ENCODE measurements around the gene NEUROG1. TPM values are rescaled to one million over a fixed set of nuclear protein-coding genes. Genes with fewer than 3 reads are reported as not detected.
A peak's percentile ranks its signal among the peaks of the same experiment; 100 is the strongest.

The NEUROG1 gene
- total RNA-seq, 1 donor from 2014 or later: 7.8 TPM

DNA sequence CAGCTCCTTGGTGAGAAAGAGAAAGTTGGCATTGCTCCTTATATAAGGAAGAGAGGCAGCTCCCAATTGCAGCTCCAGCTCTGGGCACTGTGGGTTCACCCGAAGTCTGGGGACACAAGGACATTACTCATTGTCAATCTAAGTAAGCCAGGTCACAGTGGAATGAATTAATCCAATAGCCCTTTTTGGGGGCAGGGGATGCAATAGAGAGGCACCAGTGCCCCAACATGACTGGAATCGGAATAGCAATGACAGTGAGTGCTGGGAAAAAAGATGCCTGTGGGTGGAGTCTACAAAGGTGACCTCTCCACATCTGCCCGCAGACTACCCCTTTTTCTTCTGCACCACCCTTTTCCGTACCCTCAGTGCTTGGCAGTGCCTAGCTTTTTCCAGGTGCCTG is 11.1 kb upstream of the NEUROG1 start:
- no peaks in the 10 kb centered on the region for H3K9me3 Mint-ChIP-seq
- no peak overlapping the region for H3K27ac Mint-ChIP-seq (ENCODE audit: unreplicated experiment)
- peaks cover 3% of the 10 kb centered on the region for H3K36me3 Mint-ChIP-seq (ENCODE audit: low read depth)
- peaks cover 96% of the 10 kb centered on the region for H3K27me3 Mint-ChIP-seq (ENCODE audit: low read depth)
- peaks cover 21% of the 10 kb centered on the region for H3K4me1 Mint-ChIP-seq
- no peak overlapping the region for H3K4me3 Mint-ChIP-seq
- TF ChIP-seq, protein P1, sequence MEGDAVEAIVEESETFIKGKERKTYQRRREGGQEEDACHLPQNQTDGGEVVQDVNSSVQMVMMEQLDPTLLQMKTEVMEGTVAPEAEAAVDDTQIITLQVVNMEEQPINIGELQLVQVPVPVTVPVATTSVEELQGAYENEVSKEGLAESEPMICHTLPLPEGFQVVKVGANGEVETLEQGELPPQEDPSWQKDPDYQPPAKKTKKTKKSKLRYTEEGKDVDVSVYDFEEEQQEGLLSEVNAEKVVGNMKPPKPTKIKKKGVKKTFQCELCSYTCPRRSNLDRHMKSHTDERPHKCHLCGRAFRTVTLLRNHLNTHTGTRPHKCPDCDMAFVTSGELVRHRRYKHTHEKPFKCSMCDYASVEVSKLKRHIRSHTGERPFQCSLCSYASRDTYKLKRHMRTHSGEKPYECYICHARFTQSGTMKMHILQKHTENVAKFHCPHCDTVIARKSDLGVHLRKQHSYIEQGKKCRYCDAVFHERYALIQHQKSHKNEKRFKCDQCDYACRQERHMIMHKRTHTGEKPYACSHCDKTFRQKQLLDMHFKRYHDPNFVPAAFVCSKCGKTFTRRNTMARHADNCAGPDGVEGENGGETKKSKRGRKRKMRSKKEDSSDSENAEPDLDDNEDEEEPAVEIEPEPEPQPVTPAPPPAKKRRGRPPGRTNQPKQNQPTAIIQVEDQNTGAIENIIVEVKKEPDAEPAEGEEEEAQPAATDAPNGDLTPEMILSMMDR (conservative IDR thresholded peaks at IDR 0.05): no peak
- no peak for DNase-seq (ENCODE audit: low read depth, low spot score)

DNA sequence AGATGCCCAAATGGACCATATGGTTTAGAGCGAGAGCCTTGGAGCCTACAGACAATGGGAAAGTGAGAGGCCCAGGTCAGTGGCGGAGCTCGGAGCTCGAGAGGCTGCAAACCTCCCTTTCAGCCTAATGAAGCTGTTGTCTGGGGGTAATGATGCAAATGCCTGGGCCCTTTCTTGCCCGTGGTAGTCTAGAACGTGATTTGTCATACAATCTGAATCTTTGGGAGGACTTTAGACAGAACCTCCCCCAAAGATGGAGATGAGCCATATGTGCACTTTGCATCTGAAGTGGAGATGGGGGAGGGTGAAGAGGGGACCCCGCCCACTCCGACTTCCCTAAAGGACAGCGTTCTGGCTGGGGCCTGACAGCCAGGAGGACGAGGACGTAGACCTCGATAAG is 10.3 kb upstream of the NEUROG1 start:
- Mint-ChIP-seq H3K27ac (ENCODE audit: unreplicated experiment) (no peak overlapping the region), H3K36me3 (ENCODE audit: low read depth) (peaks cover 3% of the 10 kb centered on the region), H3K27me3 (ENCODE audit: low read depth) (peaks cover 99% of the 10 kb centered on the region), H3K4me1 (peaks cover 23% of the 10 kb centered on the region), H3K9me3 (no peaks in the 10 kb centered on the region), H3K4me3 (no peak overlapping the region)
- TF ChIP-seq, protein P1 (conservative IDR thresholded peaks at IDR 0.05): no peak
- no peak for DNase-seq (ENCODE audit: low read depth, low spot score)

DNA sequence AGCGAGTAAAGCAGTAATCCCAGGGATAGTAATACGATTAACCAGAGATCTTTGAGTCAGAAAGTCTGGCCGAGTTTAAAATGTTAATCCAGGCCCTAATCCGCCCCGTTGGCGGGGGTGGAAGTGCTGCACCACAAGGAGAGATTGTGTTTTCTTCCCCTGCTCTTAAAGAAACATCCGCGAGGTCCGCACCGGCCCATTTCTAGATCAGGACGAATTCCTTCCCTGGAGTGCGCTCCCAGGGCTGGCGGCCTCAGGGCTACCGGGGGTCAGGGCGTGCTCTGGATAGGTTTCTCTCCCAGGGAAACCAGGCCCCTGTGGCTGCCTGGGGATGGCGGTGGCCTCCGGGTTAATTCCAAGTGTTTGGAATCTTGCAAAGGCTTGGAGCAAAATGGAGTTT is 9.3 kb upstream of the NEUROG1 start:
- Mint-ChIP-seq H3K4me1 (peaks cover 23% of the 10 kb centered on the region), H3K4me3 (no peak overlapping the region), H3K9me3 (no peaks in the 10 kb centered on the region), H3K27ac (ENCODE audit: unreplicated experiment) (no peak overlapping the region), H3K36me3 (ENCODE audit: low read depth) (peaks cover 3% of the 10 kb centered on the region), H3K27me3 (ENCODE audit: low read depth) (peaks cover 99% of the 10 kb centered on the region)
- TF ChIP-seq, protein P1 (conservative IDR thresholded peaks at IDR 0.05): no peak
- no peak for DNase-seq (ENCODE audit: low read depth, low spot score)

DNA sequence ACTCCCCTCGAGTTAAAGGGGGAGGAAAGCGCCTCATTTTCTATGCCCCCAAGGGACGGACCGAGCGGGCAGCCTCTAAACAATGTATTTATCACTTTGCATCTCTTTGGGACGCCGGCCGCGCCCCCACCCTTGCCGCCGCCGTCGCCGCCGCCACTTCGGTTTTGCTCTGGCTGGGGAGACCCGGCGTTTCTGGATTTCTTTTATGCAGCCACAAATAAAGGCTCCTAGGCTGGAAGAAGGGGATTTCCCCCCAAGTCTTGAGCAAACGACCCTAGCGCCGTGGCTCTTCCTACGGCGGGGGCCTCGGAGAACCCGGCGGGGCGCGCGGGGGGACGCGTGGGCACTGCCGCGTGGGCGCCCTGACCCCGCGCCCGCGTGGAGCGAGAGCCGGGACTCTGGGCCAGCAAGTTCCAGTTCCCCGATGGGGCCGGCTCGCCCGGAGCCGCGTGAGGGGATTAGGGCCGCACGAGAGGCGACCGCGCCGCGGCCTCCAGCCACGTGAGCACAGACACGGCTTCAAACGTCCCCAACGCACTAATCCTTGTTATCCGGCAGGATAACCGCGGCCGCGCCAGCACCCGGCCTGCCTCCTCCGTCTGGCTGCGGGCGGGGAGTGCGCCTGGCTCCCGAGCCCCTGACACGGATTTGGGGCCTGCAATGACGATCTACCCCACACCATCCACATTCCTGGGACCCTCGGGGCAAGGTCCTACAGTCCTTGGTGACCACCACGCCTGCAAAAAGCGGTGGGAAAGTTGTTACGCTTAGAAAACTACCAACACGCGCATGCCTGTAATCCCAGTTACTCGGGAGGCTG is 7.9 kb upstream of the NEUROG1 start:
- DNase-seq (ENCODE audit: low read depth, low spot score): no peak
- peaks cover 23% of the 10 kb centered on the region for H3K4me1 Mint-ChIP-seq
- H3K9me3 Mint-ChIP-seq: no peaks in the 10 kb centered on the region
- peaks cover 99% of the 10 kb centered on the region for H3K27me3 Mint-ChIP-seq (ENCODE audit: low read depth)
- H3K4me3 Mint-ChIP-seq: peak overlapping the region; percentile 70
- H3K36me3 Mint-ChIP-seq (ENCODE audit: low read depth): peaks cover 3% of the 10 kb centered on the region
- H3K27ac Mint-ChIP-seq (ENCODE audit: unreplicated experiment): no peak overlapping the region
- TF ChIP-seq, protein P1 (conservative IDR thresholded peaks at IDR 0.05): no peak

DNA sequence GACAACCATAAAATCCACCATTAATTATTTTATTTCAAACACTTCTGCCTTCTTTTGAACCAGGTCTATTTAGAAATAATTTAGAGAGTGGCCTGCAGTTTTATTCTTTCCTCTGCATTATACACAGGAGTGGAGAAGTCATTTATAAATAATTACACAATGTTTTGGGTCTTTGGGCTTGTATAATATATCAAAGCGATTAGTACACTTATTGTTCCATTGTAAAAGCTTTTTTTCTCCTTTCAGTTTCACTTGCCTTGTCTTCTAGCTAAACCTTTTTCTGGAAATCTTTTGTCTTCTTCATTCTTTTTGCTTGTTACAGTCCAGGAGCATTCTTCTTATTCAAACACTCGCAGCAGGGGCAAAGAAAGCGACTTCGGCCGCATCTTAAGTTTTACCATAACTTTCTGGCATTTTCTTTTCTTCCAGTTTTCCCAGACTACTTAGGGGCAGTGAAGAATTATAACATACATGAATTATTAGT is 7.3 kb upstream of the NEUROG1 start:
- peaks cover 3% of the 10 kb centered on the region for H3K36me3 Mint-ChIP-seq (ENCODE audit: low read depth)
- H3K27me3 Mint-ChIP-seq (ENCODE audit: low read depth): peaks cover 99% of the 10 kb centered on the region
- H3K4me1 Mint-ChIP-seq: peaks cover 23% of the 10 kb centered on the region
- no peak overlapping the region for H3K27ac Mint-ChIP-seq (ENCODE audit: unreplicated experiment)
- no peaks in the 10 kb centered on the region for H3K9me3 Mint-ChIP-seq
- TF ChIP-seq, protein P1 (conservative IDR thresholded peaks at IDR 0.05): no peak
- H3K4me3 Mint-ChIP-seq: peak overlapping the region; percentile 52
- no peak for DNase-seq (ENCODE audit: low read depth, low spot score)

Data from neural crest cell (in vitro differentiated cells).